HepG2 (cell line): ENCODE measurements around the gene NFIL3. TPM values are rescaled to one million over a fixed set of nuclear protein-coding genes. Genes with fewer than 3 reads are reported as not detected.

Experiments used
- AHR ChIP-seq: IDR thresholded peaks from 2 replicates; pipeline ENCODE4 v1.6.1; 2018; ENCODE audit warnings: missing genetic modification reagents, missing compliant biosample characterization
- ELF4 ChIP-seq: sonication (generic); formaldehyde crosslinking; IDR thresholded peaks from 2 replicates; pipeline ENCODE4 v1.5.0; 2020; ENCODE audit warnings: missing genetic modification reagents, mild to moderate bottlenecking, moderate library complexity, borderline replicate concordance
- GATA4 ChIP-seq: sonication (generic); IDR thresholded peaks from 2 replicates; pipeline ENCODE4 v1.6.1; 2016; ENCODE audit warnings: antibody characterized with exemption, low read depth, borderline replicate concordance
- HBP1 ChIP-seq: IDR thresholded peaks from 2 replicates; pipeline ENCODE4 v1.6.1; 2016; ENCODE audit warnings: low read depth, control low read depth
- HOXA5 ChIP-seq: sonication (generic); formaldehyde crosslinking; IDR thresholded peaks from 2 replicates; pipeline ENCODE4 v1.4.0; 2020; ENCODE audit warnings: missing genetic modification reagents
- ISX ChIP-seq: sonication (generic); formaldehyde crosslinking; conservative IDR thresholded peaks from 2 replicates; pipeline ENCODE4 v1.5.0; 2020; ENCODE audit warnings: missing genetic modification reagents
- MAFG ChIP-seq: sonication (generic); formaldehyde crosslinking; IDR thresholded peaks from 2 replicates; pipeline ENCODE4 v1.5.1; 2020; ENCODE audit warnings: mild to moderate bottlenecking, missing genetic modification reagents
- MAZ ChIP-seq, 2 experiments: sonication (generic) in 1 of 2; formaldehyde crosslinking in 1 of 2; IDR thresholded peaks; 2 replicates each; pipeline versions ENCODE4 v1.5.0 to v1.6.1; 2012 to 2020; ENCODE audit warnings: low read depth in 2 of 2, mild to moderate bottlenecking in 2 of 2, borderline replicate concordance in 1 of 2, improper control_type of control experiment in 1 of 2, low read length in 1 of 2, missing genetic modification reagents in 1 of 2, moderate library complexity in 1 of 2
- MED13 ChIP-seq: sonication (generic); formaldehyde crosslinking; IDR thresholded peaks from 2 replicates; pipeline ENCODE4 v1.5.0; 2020; ENCODE audit warnings: missing genetic modification reagents
- SNAPC2 ChIP-seq: sonication (generic); formaldehyde crosslinking; IDR thresholded peaks from 2 replicates; pipeline ENCODE4 v1.8.1; 2022; ENCODE audit warnings: mild to moderate bottlenecking, missing genetic modification reagents
- SPEN ChIP-seq: sonication (generic); formaldehyde crosslinking; IDR thresholded peaks from 2 replicates; pipeline ENCODE4 v1.5.1; 2020; ENCODE audit warnings: low read depth, mild to moderate bottlenecking, missing genetic modification reagents
- SRF ChIP-seq: IDR thresholded peaks from 2 replicates; pipeline ENCODE4 v1.6.1; 2011; ENCODE audit warnings: mild to moderate bottlenecking, low read depth, low read length, moderate library complexity
- ZBTB42 ChIP-seq: sonication (generic); formaldehyde crosslinking; IDR thresholded peaks from 2 replicates; pipeline ENCODE4 v1.5.0; 2020; ENCODE audit warnings: mild to moderate bottlenecking, missing genetic modification reagents
- ZFP41 ChIP-seq: sonication (generic); formaldehyde crosslinking; IDR thresholded peaks from 2 replicates; pipeline ENCODE4 v1.4.0; 2020; ENCODE audit warnings: mild to moderate bottlenecking, missing genetic modification reagents, borderline replicate concordance
- ZNF234 ChIP-seq: sonication (generic); formaldehyde crosslinking; conservative IDR thresholded peaks from 2 replicates; pipeline ENCODE4 v1.5.1; 2020; ENCODE audit warnings: mild to moderate bottlenecking, missing genetic modification reagents
- ZNF770 ChIP-seq: sonication (generic); formaldehyde crosslinking; IDR thresholded peaks from 2 replicates; pipeline ENCODE4 v1.5.0; 2020; ENCODE audit warnings: mild to moderate bottlenecking, missing genetic modification reagents
- polyA plus RNA-seq, 8 experiments: library from polyadenylated mRNA; depleted of rRNA in 3 of 8; stranded (reverse) in 7 of 8; unstranded in 1 of 8; fragments of >200 nt; fragmentation: Illumina TruSeq in 4 of 8; extraction: Trizol in 4 of 8; gene quantifications; 2 replicates each; pipeline versions ENCODE4 v1.2.1 to v1.2.3, GENCODE V29; 2011 to 2016; ENCODE audit warnings: low read depth in 4 of 8, missing spikeins in 1 of 8, mixed read lengths in 1 of 8; ENCODE audit not compliant: insufficient read depth in 1 of 8
- total RNA-seq, 5 experiments: library from RNA; depleted of rRNA; stranded (reverse); fragments of >200 nt; fragmentation: Illumina TruSeq; extraction: Trizol; gene quantifications; 2 replicates each; pipeline ENCODE4 v1.2.3, GENCODE V29; 2016; ENCODE audit warnings: low read depth in 1 of 5
- TF ChIP-seq, protein P1 (sequence below): sonication (generic); formaldehyde crosslinking; IDR thresholded peaks from 2 replicates; pipeline ENCODE4 v1.8.0; 2022; ENCODE audit warnings: missing genetic modification reagents, mild to moderate bottlenecking, moderate library complexity, borderline replicate concordance
- TF ChIP-seq, protein P2 (sequence below): sonication (generic); formaldehyde crosslinking; IDR thresholded peaks from 2 replicates; pipeline ENCODE4 v1.4.0; 2020; ENCODE audit warnings: missing genetic modification reagents

NFIL3 gene
- total and polyA plus RNA-seq, 2 of the 13 experiments (the other 11 are each of a cell fraction or from before 2014, with no cell fraction given): 46.6 to 54.2 TPM

GRCh38 chr9:91423785-91424402, at the start of gene NFIL3 (continued):
- TF ChIP-seq, protein P1, sequence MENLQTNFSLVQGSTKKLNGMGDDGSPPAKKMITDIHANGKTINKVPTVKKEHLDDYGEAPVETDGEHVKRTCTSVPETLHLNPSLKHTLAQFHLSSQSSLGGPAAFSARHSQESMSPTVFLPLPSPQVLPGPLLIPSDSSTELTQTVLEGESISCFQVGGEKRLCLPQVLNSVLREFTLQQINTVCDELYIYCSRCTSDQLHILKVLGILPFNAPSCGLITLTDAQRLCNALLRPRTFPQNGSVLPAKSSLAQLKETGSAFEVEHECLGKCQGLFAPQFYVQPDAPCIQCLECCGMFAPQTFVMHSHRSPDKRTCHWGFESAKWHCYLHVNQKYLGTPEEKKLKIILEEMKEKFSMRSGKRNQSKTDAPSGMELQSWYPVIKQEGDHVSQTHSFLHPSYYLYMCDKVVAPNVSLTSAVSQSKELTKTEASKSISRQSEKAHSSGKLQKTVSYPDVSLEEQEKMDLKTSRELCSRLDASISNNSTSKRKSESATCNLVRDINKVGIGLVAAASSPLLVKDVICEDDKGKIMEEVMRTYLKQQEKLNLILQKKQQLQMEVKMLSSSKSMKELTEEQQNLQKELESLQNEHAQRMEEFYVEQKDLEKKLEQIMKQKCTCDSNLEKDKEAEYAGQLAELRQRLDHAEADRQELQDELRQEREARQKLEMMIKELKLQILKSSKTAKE: 0 out of 2 replicates have a peak, but pooled peaks have one; percentile 24
- TF ChIP-seq ZFP41 (CRISPR knock-in tag): 0 out of 2 replicates have a peak, but pooled peaks have one; percentile 52
- peak; percentile 56; the same call in 1 of the 2 replicates for TF ChIP-seq ZNF234 (CRISPR knock-in tag)
- TF ChIP-seq ZNF770 (CRISPR knock-in tag): peak; percentile 45; the same call in 1 of the 2 replicates
- no peak for TF ChIP-seq ELF4 (CRISPR knock-in tag)
- peak; percentile 72 for TF ChIP-seq HOXA5
- TF ChIP-seq, protein P2, sequence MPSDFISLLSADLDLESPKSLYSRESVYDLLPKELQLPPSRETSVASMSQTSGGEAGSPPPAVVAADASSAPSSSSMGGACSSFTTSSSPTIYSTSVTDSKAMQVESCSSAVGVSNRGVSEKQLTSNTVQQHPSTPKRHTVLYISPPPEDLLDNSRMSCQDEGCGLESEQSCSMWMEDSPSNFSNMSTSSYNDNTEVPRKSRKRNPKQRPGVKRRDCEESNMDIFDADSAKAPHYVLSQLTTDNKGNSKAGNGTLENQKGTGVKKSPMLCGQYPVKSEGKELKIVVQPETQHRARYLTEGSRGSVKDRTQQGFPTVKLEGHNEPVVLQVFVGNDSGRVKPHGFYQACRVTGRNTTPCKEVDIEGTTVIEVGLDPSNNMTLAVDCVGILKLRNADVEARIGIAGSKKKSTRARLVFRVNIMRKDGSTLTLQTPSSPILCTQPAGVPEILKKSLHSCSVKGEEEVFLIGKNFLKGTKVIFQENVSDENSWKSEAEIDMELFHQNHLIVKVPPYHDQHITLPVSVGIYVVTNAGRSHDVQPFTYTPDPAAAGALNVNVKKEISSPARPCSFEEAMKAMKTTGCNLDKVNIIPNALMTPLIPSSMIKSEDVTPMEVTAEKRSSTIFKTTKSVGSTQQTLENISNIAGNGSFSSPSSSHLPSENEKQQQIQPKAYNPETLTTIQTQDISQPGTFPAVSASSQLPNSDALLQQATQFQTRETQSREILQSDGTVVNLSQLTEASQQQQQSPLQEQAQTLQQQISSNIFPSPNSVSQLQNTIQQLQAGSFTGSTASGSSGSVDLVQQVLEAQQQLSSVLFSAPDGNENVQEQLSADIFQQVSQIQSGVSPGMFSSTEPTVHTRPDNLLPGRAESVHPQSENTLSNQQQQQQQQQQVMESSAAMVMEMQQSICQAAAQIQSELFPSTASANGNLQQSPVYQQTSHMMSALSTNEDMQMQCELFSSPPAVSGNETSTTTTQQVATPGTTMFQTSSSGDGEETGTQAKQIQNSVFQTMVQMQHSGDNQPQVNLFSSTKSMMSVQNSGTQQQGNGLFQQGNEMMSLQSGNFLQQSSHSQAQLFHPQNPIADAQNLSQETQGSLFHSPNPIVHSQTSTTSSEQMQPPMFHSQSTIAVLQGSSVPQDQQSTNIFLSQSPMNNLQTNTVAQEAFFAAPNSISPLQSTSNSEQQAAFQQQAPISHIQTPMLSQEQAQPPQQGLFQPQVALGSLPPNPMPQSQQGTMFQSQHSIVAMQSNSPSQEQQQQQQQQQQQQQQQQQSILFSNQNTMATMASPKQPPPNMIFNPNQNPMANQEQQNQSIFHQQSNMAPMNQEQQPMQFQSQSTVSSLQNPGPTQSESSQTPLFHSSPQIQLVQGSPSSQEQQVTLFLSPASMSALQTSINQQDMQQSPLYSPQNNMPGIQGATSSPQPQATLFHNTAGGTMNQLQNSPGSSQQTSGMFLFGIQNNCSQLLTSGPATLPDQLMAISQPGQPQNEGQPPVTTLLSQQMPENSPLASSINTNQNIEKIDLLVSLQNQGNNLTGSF (CRISPR knock-in tag): no peak
- peak; percentile 20; the same call in 1 of the 2 replicates for TF ChIP-seq SPEN (CRISPR knock-in tag)
- 0 out of 2 replicates have a peak, but pooled peaks have one; percentile 31 for TF ChIP-seq MAFG (CRISPR knock-in tag)
- no peak for TF ChIP-seq SNAPC2 (CRISPR knock-in tag)
- TF ChIP-seq HBP1: no peak
- TF ChIP-seq ZBTB42: 0 out of 2 replicates have a peak, but pooled peaks have one; percentile 14
- TF ChIP-seq SRF: no peak
- 0 out of 2 replicates have a peak, but pooled peaks have one; percentile 4 for TF ChIP-seq MAZ (IDR thresholded peaks at IDR 0.05; ENCODE audit: borderline replicate concordance, low read depth, low read length)
- peak; percentile 44 for TF ChIP-seq MAZ (CRISPR knock-in tag; IDR thresholded peaks at IDR 0.05; ENCODE audit: low read depth)
- 0 out of 2 replicates have a peak, but pooled peaks have one; percentile 51 for TF ChIP-seq MED13 (CRISPR knock-in tag)
- no peak for TF ChIP-seq ISX (CRISPR knock-in tag)
- TF ChIP-seq GATA4: 0 out of 2 replicates have a peak, but pooled peaks have one; percentile 32
- no peak for TF ChIP-seq AHR (CRISPR knock-in tag)
